GM12872 (cell line): ENCODE measurements around the gene ANG.

Experiments used
- TF ChIP-seq, protein P1 (sequence below): IDR thresholded peaks from 3 replicates; pipeline ENCODE4 v1.5.1; 2011; ENCODE audit warnings: low read depth, mild to moderate bottlenecking, low read length, moderate library complexity; ENCODE audit not compliant: insufficient read depth

ANG gene

DNA sequence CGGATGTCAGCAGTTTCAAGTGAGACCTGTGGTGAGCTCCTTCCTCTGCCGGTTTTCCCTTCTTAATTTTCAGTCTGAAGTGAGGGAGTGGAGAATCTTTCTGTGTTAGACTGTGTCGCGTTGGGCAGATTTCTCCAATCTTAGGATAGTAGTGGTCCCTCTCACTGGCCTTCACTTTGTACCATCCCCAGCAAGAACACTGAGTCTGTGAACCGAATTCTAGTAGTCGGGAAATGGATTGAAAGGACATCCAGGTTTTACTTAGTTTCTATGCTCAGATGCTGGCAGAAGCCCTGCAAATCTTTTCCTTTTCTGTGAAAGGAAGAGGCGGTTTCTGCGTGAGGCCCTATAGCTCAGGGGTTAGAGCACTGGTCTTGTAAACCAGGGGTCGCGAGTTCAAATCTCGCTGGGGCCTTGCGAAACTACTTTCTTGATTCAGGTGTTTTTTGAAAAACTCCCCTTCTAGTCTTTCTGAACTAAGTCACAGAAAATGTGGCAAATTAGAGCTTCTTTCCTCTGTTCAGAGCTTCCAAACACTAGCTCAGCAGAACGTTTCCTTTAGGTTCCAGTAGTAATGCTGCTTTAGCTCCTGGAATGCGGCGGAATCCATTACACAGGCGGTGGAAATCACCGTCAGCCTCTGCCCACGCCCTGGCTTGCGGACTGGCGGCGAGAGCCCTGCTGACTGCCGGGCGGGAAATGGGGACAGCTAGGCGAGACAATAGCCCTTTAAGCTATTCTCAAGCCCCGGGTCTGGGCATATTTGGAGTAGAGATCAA lies 7.0 kb upstream of the ANG start:
- TF ChIP-seq, protein P1, sequence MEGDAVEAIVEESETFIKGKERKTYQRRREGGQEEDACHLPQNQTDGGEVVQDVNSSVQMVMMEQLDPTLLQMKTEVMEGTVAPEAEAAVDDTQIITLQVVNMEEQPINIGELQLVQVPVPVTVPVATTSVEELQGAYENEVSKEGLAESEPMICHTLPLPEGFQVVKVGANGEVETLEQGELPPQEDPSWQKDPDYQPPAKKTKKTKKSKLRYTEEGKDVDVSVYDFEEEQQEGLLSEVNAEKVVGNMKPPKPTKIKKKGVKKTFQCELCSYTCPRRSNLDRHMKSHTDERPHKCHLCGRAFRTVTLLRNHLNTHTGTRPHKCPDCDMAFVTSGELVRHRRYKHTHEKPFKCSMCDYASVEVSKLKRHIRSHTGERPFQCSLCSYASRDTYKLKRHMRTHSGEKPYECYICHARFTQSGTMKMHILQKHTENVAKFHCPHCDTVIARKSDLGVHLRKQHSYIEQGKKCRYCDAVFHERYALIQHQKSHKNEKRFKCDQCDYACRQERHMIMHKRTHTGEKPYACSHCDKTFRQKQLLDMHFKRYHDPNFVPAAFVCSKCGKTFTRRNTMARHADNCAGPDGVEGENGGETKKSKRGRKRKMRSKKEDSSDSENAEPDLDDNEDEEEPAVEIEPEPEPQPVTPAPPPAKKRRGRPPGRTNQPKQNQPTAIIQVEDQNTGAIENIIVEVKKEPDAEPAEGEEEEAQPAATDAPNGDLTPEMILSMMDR, result no peak

DNA sequence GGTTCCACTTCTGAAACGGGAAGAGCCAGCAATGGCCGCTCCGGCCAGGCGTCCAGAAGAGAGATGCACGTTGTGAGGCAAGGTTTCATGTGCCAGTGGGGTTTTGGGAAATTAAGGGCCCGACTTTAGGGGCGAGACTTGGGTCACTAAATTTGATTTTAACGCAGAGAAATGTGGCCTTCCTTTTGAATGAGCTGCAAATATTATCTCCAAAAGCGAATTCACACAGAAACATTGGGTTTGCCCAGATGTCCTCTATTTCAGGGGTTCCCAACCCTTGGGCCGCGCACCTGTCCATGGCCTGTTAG lies 6.5 kb upstream of the ANG start:
- TF ChIP-seq, protein P1, result no peak

DNA sequence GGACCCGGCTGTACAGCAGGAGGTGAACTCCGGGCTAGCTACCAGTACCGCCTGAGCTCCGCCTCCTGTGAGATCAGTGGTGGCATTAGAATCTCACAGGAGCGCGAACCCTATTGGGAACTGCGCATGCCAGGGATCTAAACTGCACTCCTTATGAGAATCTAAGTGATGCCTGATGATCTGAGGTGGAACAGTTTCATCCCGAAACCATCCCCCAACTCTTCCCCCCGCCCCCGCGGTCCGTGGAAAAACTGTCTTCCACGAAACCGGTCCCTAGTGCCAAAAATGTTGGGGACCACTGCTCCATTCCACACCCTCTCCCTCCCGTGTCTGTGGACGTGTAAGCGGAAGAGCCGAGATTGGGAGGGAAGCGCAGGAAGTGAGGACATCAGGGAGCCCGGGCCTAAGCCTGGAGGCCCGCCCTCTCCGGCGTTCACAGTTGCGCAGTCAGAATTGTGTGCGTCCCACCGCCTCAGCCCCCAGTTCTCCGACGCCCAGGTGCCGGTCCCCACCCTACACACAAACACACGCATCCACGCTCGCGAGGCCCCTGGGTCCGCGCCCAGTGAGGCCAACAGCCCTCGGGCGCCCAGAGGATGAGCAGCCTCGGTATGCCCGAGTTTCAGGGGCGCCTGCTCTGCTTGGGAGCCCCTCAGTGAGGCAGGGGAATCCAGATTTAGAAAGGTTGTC lies 6.0 kb upstream of the ANG start:
- TF ChIP-seq, protein P1, result no peak

DNA sequence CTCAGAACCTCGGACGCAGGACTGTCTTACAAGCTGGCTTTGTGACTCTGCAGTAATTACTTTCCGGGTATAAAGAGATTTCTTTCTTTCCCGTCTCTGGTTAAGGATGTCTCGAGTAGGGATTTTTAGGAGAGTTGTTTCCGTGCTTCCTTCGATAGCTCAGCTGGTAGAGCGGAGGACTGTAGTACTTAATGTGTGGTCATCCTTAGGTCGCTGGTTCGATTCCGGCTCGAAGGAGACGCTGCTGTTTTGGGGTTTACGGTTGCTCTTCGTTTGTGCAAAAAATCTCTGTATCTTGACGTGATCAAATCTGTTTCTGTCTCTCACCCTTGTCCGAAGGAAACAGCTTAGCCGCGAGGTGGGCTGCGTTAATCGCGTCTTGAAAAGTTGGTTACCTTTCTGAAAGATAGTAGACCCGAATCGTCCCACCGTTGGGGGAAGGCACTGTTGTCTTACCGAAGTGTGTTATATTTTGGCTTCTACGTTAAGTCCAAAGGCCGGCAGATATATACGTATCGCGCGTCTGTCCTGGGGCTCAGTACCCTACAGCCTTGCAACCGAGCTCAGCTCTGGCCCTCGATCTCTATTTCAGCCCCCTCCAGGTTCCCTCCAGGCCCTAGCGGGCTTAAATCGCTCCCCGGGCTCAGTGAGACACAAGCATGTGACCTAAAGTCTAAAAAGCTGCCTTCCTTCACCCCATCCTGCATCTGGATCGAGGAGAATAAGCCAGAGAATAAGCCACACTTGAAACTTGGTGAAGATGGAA lies 5.3 kb upstream of the ANG start:
- TF ChIP-seq, protein P1, result no peak

DNA sequence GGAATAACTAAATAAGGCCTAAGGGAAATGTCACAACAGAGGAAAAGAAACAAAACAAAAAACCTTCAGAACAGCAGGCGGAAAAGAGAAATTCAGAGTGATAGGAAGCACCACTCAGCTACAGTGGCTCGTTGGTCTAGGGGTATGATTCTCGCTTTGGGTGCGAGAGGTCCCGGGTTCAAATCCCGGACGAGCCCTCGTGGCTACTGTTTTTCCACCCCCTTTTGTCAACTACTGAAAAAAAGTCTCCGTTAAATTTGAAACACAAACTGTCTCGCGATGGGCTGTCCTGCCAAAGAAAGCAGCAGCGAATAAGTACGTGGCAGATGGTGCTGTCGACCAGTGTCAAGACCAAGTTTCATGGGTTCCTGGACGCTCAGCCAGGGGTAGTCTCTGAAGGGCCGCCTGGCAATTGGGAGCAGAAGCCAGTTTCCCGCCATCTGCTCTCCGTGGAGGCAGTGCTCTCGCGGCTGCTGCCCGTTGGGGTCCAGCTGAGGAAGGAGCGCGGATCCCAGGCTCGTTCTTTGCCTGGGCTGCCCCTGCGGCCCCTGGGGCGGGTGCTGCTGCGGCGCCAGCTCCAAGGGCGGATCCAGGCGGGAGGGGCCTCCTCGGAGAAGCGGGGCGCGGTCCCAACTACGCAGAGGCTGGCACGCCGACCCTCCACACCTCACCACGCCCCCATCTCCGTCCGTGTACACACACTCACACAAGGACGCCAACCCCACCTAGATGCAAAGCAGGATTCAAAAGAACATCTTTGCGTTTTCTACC lies 4.5 kb upstream of the ANG start, which contains the start of gene RNASE4:
Gene RNASE4, plus strand, starts transcription at position 670 of the 771 bp plus-strand sequence. CDS start 14,812 bp downstream, outside the sequence.
- TF ChIP-seq, protein P1, result no peak

DNA sequence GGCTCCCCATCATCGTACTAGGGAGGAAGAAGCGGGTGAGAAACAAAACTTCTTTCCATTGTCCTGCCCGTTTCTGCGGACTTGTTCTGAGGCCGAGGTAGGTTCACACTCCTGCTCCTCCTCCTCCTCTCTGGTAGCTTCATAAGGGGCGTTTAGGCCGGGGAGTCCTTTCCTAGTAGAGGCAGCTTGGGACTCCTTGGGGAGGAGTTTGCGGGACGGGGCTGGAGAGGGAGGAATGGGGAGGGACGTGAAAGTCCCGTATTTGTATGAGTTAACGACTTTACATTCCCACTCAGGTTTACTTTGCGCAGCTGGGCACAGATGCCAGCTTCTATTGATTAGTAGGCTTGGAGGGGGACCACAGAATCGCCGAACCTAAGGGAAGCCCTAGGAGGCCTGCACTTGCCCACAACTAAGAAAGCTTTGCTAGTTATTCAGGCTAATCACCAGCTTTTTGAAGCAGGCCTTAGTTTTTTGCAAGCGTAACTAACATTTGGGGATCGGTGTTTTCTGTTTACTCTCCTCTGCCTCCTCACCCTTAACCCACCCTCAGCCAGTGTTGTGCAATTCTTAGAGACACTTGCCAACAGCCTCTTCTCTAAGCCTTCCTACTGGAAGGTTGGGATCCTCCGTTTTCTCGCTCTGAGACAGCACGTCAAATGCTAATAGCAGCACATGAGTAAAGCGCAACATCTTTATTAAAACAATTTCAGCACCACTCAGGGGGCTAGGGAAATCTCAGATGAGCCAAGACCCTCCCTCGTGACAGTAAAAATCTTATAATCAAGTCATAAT lies 3.7 kb upstream of the ANG start:
- TF ChIP-seq, protein P1, result no peak
